Tibial nerve (tissue), 4 donors: ENCODE data around the gene SLC14A1.

Source experiments
- CTCF ChIP-seq, 5 experiments: fragments of 200-600 bp in 3 of 5; fragments of 450-650 bp in 2 of 5; sonication (generic) in 3 of 5; IDR thresholded peaks; one replicate each; pipeline ENCODE4 v1.5.1; 2016 to 2019; ENCODE audit warnings: antibody characterized with exemption in 5 of 5, mild to moderate bottlenecking in 3 of 5, moderate library complexity in 2 of 5
- EP300 ChIP-seq, 2 donors: sonication (generic); formaldehyde crosslinking; IDR thresholded peaks; one replicate each; pipeline ENCODE4 v1.6.1; 2017; ENCODE audit warnings: antibody characterized with exemption in 2 of 2, mild to moderate bottlenecking in 1 of 2
- POLR2A ChIP-seq, 2 donors: fragments of 450-650 bp; IDR thresholded peaks; one replicate each; pipeline ENCODE4 v1.6.1; 2017; ENCODE audit warnings: antibody characterized with exemption in 2 of 2, mild to moderate bottlenecking in 2 of 2, moderate library complexity in 2 of 2

GRCh38 chr18:45722899-45723298 is 1.1 kb upstream of the SLC14A1 start:
- TF ChIP-seq CTCF (IDR thresholded peaks at IDR 0.05) (peak; percentile 41 to 55 (median 49)), POLR2A (IDR thresholded peaks at IDR 0.05) (no peak), EP300 (IDR thresholded peaks at IDR 0.05) (no peak)
